HEK293T (cell line): ENCODE data around the gene PPIA.

Experiments
- CTCF ChIA-PET: fragments of 350-600 bp; formaldehyde crosslinking; extraction: SDS; loops from one replicate; lab custom pipeline; 2021; ENCODE audit warnings: antibody characterized with exemption, inconsistent platforms; lab: Yijun Ruan, JAX
- POLR2A ChIA-PET: fragments of 350-600 bp; formaldehyde crosslinking; extraction: SDS; loops from one replicate; lab custom pipeline; 2020; ENCODE audit warnings: antibody characterized with exemption, inconsistent platforms; lab: Yijun Ruan, JAX
- DNase-seq: peaks from one replicate; pipeline ENCODE4 v3.0.0; 2012; ENCODE audit warnings: mixed read lengths; ENCODE audit errors: extremely low spot score
- ARNT ChIP-seq: fragments of 450-650 bp; IDR thresholded peaks from 2 replicates; pipeline ENCODE4 v1.6.1; 2017; ENCODE audit warnings: mild to moderate bottlenecking
- BHLHE40 ChIP-seq: fragments of 450-650 bp; IDR thresholded peaks from 2 replicates; pipeline ENCODE4 v1.6.1; 2016; ENCODE audit warnings: mild to moderate bottlenecking, moderate library complexity, borderline replicate concordance
- CTBP1 ChIP-seq: fragments of 450-650 bp; IDR thresholded peaks from 2 replicates; pipeline ENCODE4 v1.6.1; 2016; ENCODE audit warnings: borderline replicate concordance
- ELF4 ChIP-seq: fragments of 450-650 bp; IDR thresholded peaks from 2 replicates; pipeline ENCODE4 v1.6.1; 2017; ENCODE audit warnings: antibody characterized with exemption
- FOXA1 ChIP-seq: fragments of 450-650 bp; IDR thresholded peaks from 2 replicates; pipeline ENCODE4 v1.6.1; 2016; ENCODE audit warnings: mild to moderate bottlenecking
- FOXK2 ChIP-seq: fragments of 450-650 bp; IDR thresholded peaks from 2 replicates; pipeline ENCODE4 v1.6.1; 2016; ENCODE audit warnings: mild to moderate bottlenecking
- FOXM1 ChIP-seq: fragments of 450-650 bp; IDR thresholded peaks from 2 replicates; pipeline ENCODE4 v1.6.1; 2017; ENCODE audit warnings: mild to moderate bottlenecking, borderline replicate concordance
- HDGF ChIP-seq: fragments of 450-650 bp; IDR thresholded peaks from 2 replicates; pipeline ENCODE4 v1.6.1; 2017; ENCODE audit warnings: antibody characterized with exemption, borderline replicate concordance
- L3MBTL2 ChIP-seq: fragments of 450-650 bp; conservative IDR thresholded peaks from 2 replicates; pipeline ENCODE4 v1.6.1; 2016; ENCODE audit warnings: mild to moderate bottlenecking
- LEF1 ChIP-seq: fragments of 450-650 bp; IDR thresholded peaks from 2 replicates; pipeline ENCODE4 v1.6.1; 2017; ENCODE audit warnings: mild to moderate bottlenecking, borderline replicate concordance
- NFRKB ChIP-seq: fragments of 450-650 bp; IDR thresholded peaks from 2 replicates; pipeline ENCODE4 v1.6.1; 2016; ENCODE audit warnings: mild to moderate bottlenecking, moderate library complexity
- PKNOX1 ChIP-seq: fragments of 450-650 bp; IDR thresholded peaks from 2 replicates; pipeline ENCODE4 v1.6.1; 2016
- SP1 ChIP-seq: fragments of 450-650 bp; IDR thresholded peaks from 2 replicates; pipeline ENCODE4 v1.6.1; 2017
- SUZ12 ChIP-seq: fragments of 450-650 bp; IDR thresholded peaks from 2 replicates; pipeline ENCODE4 v1.6.1; 2016; ENCODE audit warnings: mild to moderate bottlenecking
- TARDBP ChIP-seq: fragments of 450-650 bp; IDR thresholded peaks from 2 replicates; pipeline ENCODE4 v1.6.1; 2016
- ZNF384 ChIP-seq: fragments of 450-650 bp; IDR thresholded peaks from 2 replicates; pipeline ENCODE4 v1.6.1; 2016

The PPIA gene

GRCh38 chr7:44762726-44763522, 33.6 kb upstream of the PPIA start:
- POLR2A ChIA-PET = no interaction called here

GRCh38 chr7:44764081-44764480, 32.4 kb upstream of the PPIA start:
- no peak for TF ChIP-seq ELF4
- TF ChIP-seq FOXK2 = no peak
- TF ChIP-seq FOXA1 = no peak
- no peak for TF ChIP-seq SUZ12
- TF ChIP-seq ZNF384 = no peak
- no peak for TF ChIP-seq CTBP1
- TF ChIP-seq ARNT = no peak
- CTCF ChIA-PET = no interaction called here
- DNase-seq = no peak
- POLR2A ChIA-PET = no interaction called here

More at GRCh38 chr7:44762726-44763522, 33.6 kb upstream of the PPIA start:
- DNase-seq = no peak
- no peak for TF ChIP-seq TARDBP
- TF ChIP-seq FOXM1 = no peak
- TF ChIP-seq BHLHE40 = no peak
- TF ChIP-seq HDGF = no peak
- TF ChIP-seq FOXK2 = no peak
- no peak for TF ChIP-seq PKNOX1
- no peak for TF ChIP-seq ELF4
- TF ChIP-seq ZNF384 = no peak
- TF ChIP-seq SP1 = no peak
- TF ChIP-seq LEF1 = no peak
- no peak for TF ChIP-seq NFRKB
- TF ChIP-seq ARNT = no peak
- TF ChIP-seq SUZ12 = no peak
- no peak for TF ChIP-seq L3MBTL2
- CTCF ChIA-PET = no interaction called here

GRCh38 chr7:44764665-44765578, 31.6 kb upstream of the PPIA start:
- CTCF ChIA-PET = interaction anchor here (0.6 kb wide), 1 partner anchor 57 kb away, joined by 4 read pairs; no protein-coding TSS in a partner anchor
- POLR2A ChIA-PET = no interaction called here
- no peak for TF ChIP-seq L3MBTL2
- no peak for TF ChIP-seq ARNT
- TF ChIP-seq SP1 = no peak
- no peak for TF ChIP-seq FOXM1
- TF ChIP-seq BHLHE40 = no peak
- no peak for TF ChIP-seq ZNF384
- no peak for TF ChIP-seq ELF4
- no peak for DNase-seq

- DNase-seq = no peak
- POLR2A ChIA-PET = no interaction called here
- CTCF ChIA-PET = no interaction called here
- TF ChIP-seq SUZ12 (no peak), ARNT (no peak), ELF4 (no peak), FOXA1 (no peak), ZNF384 (no peak), FOXK2 (no peak), FOXM1 (no peak), BHLHE40 (no peak), NFRKB (no peak), L3MBTL2 (no peak), TARDBP (no peak), PKNOX1 (no peak), CTBP1 (no peak), HDGF (no peak), LEF1 (no peak), SP1 (no peak)
Measured at GRCh38 chr7:44765579-44766415, 30.7 kb upstream of the PPIA start.

GRCh38 chr7:44766416-44766801, 30.1 kb upstream of the PPIA start:
- TF ChIP-seq FOXA1 (no peak), FOXM1 (no peak), ELF4 (no peak), ARNT (no peak), BHLHE40 (no peak)
- no peak for DNase-seq
- ChIA-PET POLR2A (no interaction called here), CTCF (no interaction called here)
